GM18909 (cell line): Measurements from ENCODE around the gene LRRFIP2.
A peak's percentile ranks its signal among the peaks of the same experiment; 100 is the strongest.

Source experiments
- ATAC-seq: cut with Tn5 transposase; IDR thresholded peaks from one replicate; pipeline ENCODE4 v1.9.1; 2021; ENCODE audit warnings: mild to moderate bottlenecking; ENCODE audit not compliant: unreplicated experiment, poor library complexity

LRRFIP2 gene

GRCh38 chr3:37190667-37191066 lies 16.3 kb upstream of the LRRFIP2 start:
- ATAC-seq: no peak

- no peak for ATAC-seq
Observed at GRCh38 chr3:37189109-37189508, 14.7 kb upstream of the LRRFIP2 start.

GRCh38 chr3:37183976-37184375 lies 9.6 kb upstream of the LRRFIP2 start:
- no peak for ATAC-seq

GRCh38 chr3:37183375-37183831 lies 9.0 kb upstream of the LRRFIP2 start:
- ATAC-seq: no peak

GRCh38 chr3:37182816-37183215 lies 8.4 kb upstream of the LRRFIP2 start:
- no peak for ATAC-seq

- no peak for ATAC-seq
Observed at GRCh38 chr3:37181756-37182155, 7.4 kb upstream of the LRRFIP2 start.

- ATAC-seq: no peak
Observed at GRCh38 chr3:37179144-37179967, 5.0 kb upstream of the LRRFIP2 start.

- no peak for ATAC-seq
Observed at GRCh38 chr3:37173806-37174205, 576 bp downstream of the LRRFIP2 start.

- no peak for ATAC-seq
Observed at GRCh38 chr3:37171144-37171543, 3.2 kb downstream of the LRRFIP2 start.

- ATAC-seq: no peak
Observed at GRCh38 chr3:37170513-37170912, 3.9 kb downstream of the LRRFIP2 start.

- ATAC-seq: no peak
Observed at GRCh38 chr3:37170060-37170459, 4.3 kb downstream of the LRRFIP2 start.

- no peak for ATAC-seq
Observed at GRCh38 chr3:37168896-37169295, 5.5 kb downstream of the LRRFIP2 start.

GRCh38 chr3:37163262-37164015 lies 10.9 kb downstream of the LRRFIP2 start:
- ATAC-seq: peak; percentile 68

GRCh38 chr3:37162501-37163245 lies 11.7 kb downstream of the LRRFIP2 start:
- peak; percentile 78 for ATAC-seq

- ATAC-seq: no peak
Observed at GRCh38 chr3:37161351-37161750, 13.0 kb downstream of the LRRFIP2 start.

- no peak for ATAC-seq
Observed at GRCh38 chr3:37155782-37156181, 18.6 kb downstream of the LRRFIP2 start.

- ATAC-seq: no peak
Observed at GRCh38 chr3:37154668-37155314, 19.6 kb downstream of the LRRFIP2 start.

- no peak for ATAC-seq
Observed at GRCh38 chr3:37150621-37151020, 23.8 kb downstream of the LRRFIP2 start.

- ATAC-seq: no peak
Observed at GRCh38 chr3:37149257-37149656, 25.1 kb downstream of the LRRFIP2 start.

- no peak for ATAC-seq
Observed at GRCh38 chr3:37148208-37148607, 26.2 kb downstream of the LRRFIP2 start.
